Heart left ventricle (tissue), 13 donors: Measurements from ENCODE around the gene PXT1.

Source experiments
- CTCF ChIP-seq, 12 donors: fragments of 200-600 bp; sonication (generic) in 4 of 12; IDR thresholded peaks; one replicate each; pipeline versions ENCODE4 v1.5.0 to v1.8.0; 2018 to 2022; ENCODE audit warnings: antibody characterized with exemption in 12 of 12, mild to moderate bottlenecking in 5 of 12
- POLR2A ChIP-seq, 2 donors: fragments of 450-650 bp; IDR thresholded peaks; one replicate each; pipeline ENCODE4 v1.6.1; 2017; ENCODE audit warnings: antibody characterized with exemption in 2 of 2, mild to moderate bottlenecking in 2 of 2, moderate library complexity in 2 of 2
- donor health status: ischemic (EF 13 %, LVEDD 7.1; RV severe dilation, severe dysfunction).
- donor health status: DM: no; HTN: yes; CAD: no.
- donor health status: DM: no; HTN: no; CAD: no.
- donor health status: ischemic (EF 25% LVEDD 6.9; RV normal size, moderate dysfunction).
- donor health status: ischemic (EF 25% LVEDD 5.7; RV mildly dilated, moderate dysfunction).
- donor health status: ischemic (EF 35%, LVEDD 5.7; RV mildly dilated, moderate dysfunction).
- donor health status: nonischemic (EF 11% LVEDD 7.7; RV severe dilation, severe dysfunction).
- donor health status: DM: yes; HTN: yes; CAD: no.
- donor health status: PGD.
- donor health status: ischemic (EF 29% LVEDD 5.4; RV normal size, mild dysfunction).
- donor health status: nonischemic (EF 23%, LVEDD 6.1; RV moderate dilation, normal function).

GRCh38 chr6:36373368-36374019 is 69.2 kb downstream of the PXT1 start:
- TF ChIP-seq CTCF (IDR thresholded peaks at IDR 0.05) (no peak), POLR2A (IDR thresholded peaks at IDR 0.05) (no peak)
